SIG-M5 treated with dmso at 0.1 percent for 504 hours (cell line): ENCODE measurements around the gene TYSND1.
"Not testable (repeated sequence)": the region's sequence is repeated elsewhere in the genome, so short reads cannot be mapped to it uniquely, and the experiment has no call there.

Experiments used
- DNase-seq: peaks from one replicate; lab custom pipeline; 2025; ENCODE audit not compliant: unreplicated experiment; lab: John Stamatoyannopoulos, UW

Gene TYSND1

DNA sequence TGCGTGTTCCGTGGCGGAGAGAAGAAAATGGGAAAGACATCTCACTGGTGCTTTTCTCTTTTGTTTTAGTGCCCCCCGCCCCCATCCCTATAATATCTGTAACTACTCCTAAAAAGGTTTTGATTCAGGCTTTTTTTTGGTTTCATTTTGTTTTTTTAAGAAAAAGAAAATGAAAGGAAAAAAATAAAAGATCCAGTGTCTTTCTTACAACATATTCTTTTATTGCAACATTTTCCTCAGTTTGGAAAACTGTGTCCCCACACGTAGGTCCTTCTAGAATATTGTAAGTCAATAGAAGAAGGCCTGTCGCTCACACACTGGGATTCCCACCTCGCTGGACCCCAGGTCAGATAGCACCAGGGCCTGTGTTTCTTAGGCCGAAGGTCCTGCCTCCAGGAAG, 34.4 kb downstream of the TYSND1 start:
- DNase-seq = no peak

DNA sequence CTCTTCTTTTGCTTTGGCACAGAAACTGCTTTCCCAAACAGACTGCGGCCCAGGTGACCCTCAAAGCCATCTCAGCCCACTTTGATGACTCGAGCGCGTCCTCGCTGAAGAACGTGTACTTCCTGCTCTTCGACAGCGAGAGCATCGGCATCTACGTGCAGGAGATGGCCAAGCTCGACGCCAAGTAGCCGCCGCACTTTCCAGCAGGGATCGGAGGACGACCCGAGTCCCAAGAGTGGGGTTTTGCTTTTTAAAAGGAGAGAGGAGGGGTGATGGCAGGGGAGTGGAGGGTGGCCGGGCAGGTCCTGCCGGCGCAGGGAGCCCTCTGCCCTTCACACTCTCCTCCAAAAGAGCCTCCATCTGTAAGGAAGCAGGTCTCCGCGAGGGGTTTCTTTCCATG, 35.0 kb downstream of the TYSND1 start:
- no peak for DNase-seq

DNA sequence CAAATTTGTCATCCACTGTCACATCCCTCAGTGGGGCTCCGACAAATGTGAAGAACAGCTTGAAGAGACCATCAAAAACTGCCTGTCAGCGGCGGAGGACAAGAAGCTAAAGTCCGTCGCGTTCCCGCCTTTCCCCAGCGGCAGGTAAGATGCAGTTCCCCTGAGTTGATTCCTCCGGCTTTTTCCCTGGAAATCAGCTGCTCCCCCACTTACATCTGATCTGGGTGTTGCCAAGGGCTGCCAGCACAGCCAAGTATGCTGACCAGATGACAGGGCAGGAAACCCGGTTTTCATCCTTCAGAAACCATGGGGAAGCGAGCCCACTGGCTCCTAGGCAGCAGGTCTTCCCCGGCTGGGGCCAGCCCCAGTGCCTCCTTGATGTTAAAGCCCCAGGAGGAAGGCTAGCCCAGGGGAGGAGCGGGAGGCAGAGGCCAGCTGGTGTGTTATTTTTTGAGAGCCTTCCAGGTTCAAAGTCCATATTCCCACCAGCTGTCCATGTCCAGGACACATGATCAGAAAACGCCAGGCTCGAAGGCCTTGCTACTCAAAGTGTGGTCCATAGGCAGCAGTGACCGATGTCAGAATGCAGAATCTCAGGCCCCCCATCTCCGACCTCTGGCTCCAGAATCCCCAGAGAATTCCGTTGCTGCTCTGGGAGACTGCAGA, 37.3 kb downstream of the TYSND1 start:
- no peak for DNase-seq

DNA sequence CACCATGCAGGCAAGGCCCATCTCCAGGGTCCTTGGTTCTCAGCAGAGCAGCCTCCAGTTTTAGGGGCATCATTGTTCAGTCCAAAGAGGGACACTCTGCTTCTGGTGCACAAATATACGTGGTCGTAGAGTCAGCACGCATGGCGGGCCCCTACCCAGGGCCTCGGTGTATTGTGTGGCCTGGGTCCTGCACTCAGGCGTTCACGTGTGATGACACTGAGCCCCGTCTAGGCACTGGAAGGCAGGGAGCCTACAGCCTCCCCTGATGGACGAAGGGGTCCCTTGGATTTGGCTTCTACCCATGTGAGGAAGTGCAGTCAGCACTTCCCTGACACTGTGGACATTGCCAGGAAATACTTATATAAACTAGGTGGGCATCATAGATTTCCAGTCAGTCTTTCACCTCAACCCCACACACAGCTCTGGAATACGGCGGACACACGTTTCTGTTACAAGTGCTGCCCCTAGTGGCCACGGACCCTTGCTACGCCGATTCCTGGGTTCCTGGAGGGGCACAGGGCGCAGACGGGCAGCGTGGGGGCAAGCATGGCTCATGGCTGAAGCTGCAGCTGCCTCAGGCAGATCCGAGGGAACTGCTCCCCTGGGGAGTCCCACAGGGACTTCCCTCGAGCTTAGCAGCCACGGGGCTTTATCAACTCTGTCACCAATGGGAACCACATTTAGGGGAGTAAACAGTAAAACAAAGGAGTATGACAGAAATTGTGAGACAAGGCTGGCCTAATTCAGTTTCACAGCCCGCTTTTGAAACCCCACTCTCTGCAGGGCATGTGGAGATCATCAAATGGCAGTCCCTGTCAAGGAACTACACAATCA, 39.3 kb downstream of the TYSND1 start:
- no peak for DNase-seq

DNA sequence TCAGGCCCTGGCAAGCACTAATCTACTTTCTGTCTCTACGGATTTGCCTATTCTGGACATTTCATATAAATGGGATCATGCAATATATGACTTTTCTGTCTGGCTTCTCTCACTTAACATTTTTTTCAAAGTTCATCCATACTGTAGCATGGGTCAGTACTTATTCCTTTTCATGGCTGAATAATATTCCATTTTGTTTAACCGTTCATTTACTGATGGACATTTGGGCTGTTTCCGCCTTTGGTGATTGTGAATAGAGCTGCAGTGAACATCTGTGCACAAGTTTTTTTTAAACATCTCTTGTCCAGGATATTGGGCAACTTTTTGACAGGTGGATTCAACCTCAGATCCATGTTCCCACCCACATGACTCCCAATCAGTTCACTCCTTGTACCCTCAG, 44.8 kb downstream of the TYSND1 start:
- no peak for DNase-seq

DNA sequence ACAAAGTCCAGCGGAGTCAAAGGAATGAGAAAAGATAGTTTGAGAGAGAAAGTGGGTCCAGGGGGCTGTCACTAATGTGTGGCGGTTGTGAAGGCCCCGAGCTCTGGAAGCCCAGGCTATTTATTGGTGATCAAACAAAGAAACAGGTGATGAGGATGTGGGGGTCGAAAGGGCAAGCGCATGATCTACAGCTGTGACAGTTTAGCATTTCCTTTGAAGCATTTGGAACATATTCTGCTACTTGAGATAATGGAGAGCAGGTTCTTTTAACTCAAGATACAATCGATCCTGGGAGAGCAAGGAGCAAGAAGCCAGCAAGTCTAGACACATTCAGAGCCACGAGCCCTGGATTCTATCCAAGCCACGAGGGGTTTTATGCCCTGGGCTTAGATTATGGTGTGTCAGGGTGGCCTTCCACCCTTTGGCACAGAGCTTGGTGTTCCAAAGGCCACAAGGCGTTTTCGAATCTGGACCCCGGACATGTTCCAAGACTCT, 45.4 kb downstream of the TYSND1 start:
- DNase-seq = not testable (repeated sequence)

DNA sequence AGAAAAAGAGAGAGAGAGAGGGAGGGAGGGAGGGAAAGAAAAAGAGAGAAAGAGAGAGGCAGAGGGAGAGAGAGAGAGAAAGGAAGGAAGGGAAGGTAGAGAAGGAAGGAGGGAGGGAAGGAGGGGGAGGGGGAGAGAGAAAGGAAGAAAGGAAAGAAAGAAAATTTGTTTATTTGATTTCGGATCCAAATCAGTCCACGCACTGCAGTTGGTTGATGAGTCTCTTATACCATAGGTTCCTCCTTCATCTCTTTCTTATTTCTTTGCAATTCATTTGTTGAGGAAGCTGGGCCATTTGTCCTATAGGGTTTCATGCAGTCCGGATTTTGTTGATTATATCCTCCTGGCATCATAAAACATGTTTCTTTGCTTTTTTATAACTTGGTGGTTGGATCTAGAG, 48.2 kb downstream of the TYSND1 start:
- no peak for DNase-seq

DNA sequence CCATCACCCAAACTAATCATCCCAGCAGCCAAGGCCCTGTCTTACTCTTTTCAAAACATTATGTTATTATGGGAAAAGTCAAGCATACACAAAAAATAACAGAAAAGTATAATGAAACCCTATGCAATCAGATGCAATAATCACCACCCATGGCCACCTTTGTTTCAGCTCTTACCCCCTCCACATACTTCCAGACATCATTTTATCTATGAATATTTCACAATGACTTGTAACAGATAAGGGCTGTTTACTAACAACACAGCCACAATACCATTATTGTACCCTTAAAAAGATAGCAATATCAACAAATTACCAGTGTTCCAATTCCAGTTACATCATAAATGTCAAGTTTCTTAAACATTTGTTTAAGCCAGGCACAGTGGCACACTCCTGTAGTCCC, 49.0 kb downstream of the TYSND1 start:
- no peak for DNase-seq

DNA sequence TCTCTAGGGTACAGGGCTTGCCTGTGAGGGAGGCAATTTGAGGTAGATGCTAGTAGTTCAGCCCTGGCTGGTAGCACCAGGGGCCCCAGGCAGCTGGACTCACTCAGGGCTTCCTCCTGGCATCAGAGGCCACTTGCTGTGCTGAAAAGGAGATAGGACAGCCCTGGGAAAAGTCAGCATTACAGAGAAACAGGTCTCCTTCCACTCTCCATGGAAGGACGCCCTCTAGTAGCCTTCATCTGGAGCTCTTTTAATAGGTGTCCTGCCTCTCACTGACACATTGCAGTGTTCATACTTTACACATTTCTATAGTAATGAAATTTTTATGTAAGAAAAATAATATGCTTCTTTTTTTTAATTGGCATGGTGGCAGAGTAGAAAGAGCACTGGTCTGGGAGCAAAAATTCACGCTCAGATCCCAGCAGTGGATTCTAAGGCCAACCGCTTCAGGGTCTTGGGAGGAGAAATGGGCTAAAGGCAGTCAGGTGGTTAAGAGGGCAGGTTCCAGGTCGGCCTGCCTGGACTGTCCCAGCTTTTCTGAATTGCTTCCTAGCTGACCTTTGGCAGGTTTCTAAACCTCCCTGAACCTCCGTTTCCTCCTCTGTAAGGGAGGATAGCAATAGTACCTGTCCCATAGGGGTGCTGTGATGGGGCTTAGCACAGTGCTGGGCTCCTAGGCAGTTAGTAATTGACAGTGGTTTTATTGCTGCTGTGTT, 49.6 kb downstream of the TYSND1 start:
- no peak for DNase-seq

DNA sequence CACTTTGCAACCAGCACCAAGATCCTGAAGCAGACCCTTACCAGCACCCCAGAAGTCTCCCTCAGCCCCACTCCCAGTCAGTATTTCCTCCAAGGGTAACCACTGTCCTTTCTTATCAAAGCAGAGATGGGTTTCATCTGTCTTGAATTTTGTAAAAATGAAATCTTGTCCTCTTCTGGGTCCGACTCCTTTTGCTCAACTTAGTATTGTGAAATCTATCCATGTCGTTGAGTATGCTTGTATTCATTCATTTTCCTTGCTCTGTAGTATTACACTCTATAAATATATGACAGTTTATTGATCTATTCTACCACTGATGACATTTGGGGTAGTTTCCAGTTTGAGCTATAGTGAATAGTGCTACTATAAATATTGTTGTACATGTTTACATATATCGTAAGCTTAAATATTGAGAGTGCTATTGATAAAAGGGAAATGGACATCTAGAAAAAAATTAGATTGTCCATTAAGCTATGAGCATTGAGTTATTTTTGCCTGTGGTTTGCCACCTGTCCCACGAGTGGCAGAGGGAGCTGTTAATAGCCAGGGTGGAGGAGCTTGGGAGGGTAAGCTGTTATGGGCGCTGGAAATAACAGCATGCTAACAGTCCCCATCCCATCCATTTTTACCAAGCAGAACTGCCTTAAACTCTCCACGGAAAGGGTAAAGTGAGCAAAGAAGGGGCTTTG, 50.3 kb downstream of the TYSND1 start:
- DNase-seq = no peak

DNA sequence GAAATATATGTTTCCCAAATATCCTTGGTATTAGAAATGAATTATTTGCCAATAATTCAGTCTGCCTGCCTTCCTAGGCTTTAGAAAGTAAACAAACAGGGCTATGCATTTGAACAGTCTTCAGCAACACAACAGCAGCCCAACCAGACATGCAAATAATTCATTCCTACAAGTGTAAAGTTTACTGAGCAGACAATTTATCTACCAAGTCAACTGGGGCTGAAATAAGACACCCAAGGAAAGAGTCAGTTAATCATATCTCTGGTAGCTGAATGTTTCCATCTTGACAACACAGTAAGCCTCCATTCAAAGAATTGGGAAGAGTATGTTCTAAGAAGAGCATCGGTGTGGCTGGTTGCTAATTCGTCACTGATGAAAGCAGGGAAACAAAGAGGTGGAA, 52.2 kb downstream of the TYSND1 start:
- DNase-seq = no peak

DNA sequence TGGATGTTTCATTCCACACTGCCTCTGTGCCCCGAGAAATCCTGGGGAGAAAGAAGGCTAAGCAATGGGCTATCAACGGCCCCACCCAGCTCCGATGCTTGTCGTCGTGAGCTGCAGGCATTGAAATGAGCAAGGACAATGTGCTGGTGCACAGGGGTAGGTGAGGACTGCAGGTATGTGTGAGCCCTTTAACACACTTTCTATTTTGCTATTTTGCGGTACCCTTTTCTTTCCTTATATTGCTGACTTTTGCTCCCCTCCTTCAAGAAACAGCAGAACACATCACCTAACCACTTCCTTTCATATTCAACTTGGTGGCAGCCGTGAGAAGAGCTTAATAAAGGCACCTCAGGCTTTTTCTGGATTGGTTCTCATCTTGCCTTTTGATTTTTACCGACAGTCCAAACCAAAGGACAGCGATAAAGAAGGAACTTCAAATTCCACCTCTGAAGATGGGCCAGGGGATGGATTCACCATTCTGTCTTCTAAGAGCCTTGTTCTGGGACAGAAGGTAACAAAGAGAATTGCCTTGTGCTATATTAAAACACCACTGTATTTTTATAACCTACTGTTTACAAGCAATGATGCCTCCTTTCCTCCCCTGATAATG, 53.1 kb downstream of the TYSND1 start:
- no peak for DNase-seq

DNA sequence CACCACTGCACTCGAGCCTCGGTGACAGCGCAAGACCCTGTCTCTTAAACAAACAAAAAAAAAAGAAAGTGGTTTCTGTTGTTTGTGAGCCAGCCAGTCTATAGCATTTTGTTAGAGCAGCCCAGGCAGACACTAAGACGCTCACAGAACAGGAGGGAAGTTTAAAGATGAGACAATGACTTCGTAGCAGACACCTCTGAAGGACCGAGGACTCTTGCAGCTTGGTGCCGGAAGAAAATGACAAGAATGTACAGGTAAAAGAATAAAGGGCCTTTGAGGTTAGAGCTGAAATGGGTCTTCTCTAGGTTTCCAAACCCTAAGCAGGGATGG, 54.1 kb downstream of the TYSND1 start:
- DNase-seq = no peak

DNA sequence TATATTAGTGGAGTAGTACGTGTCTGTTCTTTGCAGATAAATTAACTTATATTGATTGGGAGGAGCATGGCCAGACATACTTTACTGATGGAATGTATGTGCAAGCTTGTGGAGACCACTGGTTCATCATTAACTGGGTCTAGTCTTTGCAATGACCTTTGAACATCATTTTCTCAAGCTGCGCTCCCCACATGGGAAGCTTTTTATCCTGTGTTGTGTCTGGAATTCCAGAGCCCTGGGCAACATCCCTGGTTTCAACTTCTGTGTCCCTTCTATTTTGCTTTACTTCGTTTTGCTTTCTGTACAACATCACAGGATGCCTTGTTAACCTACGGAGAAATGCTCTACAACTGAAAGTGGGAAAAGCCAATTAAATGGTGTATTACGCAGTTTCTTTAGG, 55.5 kb downstream of the TYSND1 start:
- DNase-seq = no peak

DNA sequence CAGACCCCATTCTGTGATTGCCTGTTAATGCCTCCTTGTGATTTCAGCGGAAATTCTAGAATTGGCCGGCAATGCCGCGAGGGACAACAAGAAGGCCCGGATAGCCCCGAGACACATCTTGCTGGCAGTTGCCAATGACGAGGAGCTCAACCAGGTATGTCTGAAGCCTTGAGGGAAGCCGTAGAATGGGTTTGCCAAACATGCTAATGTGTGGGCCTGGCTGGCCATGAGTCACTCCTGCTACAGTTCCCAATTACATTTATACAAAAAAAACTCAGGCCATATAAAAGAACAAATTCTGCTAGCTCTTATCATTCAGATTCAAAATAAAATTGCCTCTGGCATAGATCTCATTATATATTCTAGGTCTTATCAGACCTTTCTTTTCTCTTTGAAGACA, 56.5 kb downstream of the TYSND1 start:
- DNase-seq = no peak

DNA sequence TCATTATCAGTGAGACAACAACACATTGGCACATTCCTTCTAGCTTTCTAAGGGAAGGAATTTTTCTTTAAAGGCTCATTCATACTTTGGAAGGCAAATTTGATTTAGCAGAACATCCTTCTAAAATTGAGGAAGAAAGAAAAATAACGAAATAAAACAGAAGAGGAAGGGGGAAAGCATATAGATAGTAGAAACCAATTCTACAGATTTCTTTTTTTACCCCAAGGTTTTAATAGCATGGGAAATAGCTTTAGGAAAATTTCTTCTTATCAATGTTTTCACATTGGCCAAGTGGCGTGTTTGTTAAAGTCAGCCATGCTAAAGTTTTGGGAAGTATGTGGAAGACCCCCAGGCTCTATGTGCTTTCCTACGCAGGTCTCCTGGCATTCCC, 58.2 kb downstream of the TYSND1 start:
- DNase-seq = no peak
